Peyer's patch (tissue), 4 donors: ENCODE results near the gene BBS9. TPM values are rescaled to one million over a fixed set of nuclear protein-coding genes. Genes with fewer than 3 reads are reported as not detected.

Source experiments
- DNase-seq, 3 donors: peaks; one replicate each; pipeline ENCODE4 v3.0.0-alpha.2; 2017 to 2019
- H3K27ac ChIP-seq, 4 donors: fragments of 200-600 bp; sonication (generic); one replicate each; pipeline ENCODE4 v1.5.1; 2016 to 2019
- H3K27me3 ChIP-seq, 2 donors: fragments of 200-600 bp; sonication (generic); one replicate each; pipeline ENCODE4 v1.5.1; 2019
- H3K36me3 ChIP-seq, 3 donors: fragments of 200-600 bp; sonication (generic); one replicate each; pipeline ENCODE4 v1.5.1; 2016 to 2019
- H3K4me1 ChIP-seq, 4 donors: fragments of 200-600 bp; sonication (generic); one replicate each; pipeline ENCODE4 v1.5.1; 2016 to 2019
- H3K4me3 ChIP-seq, 4 donors: fragments of 200-600 bp; sonication (generic); 1 replicate in 3 of 4; 2 replicates in 1 of 4; pipeline ENCODE4 v1.5.1; 2016 to 2019; ENCODE audit warnings: mild to moderate bottlenecking in 1 of 4
- H3K9me3 ChIP-seq, 4 donors: fragments of 200-600 bp; sonication (generic); one replicate each; pipeline ENCODE4 v1.5.1; 2016 to 2019; ENCODE audit warnings: mild to moderate bottlenecking in 1 of 4
- CTCF ChIP-seq, 6 experiments: fragments of 450-650 bp in 4 of 6; fragments of 200-600 bp in 2 of 6; sonication (generic) in 1 of 6; IDR thresholded peaks; one replicate each; pipeline ENCODE4 v1.5.1; 2017 to 2019; ENCODE audit warnings: antibody characterized with exemption in 6 of 6, mild to moderate bottlenecking in 3 of 6, moderate library complexity in 1 of 6
- POLR2A ChIP-seq, 2 donors: fragments of 450-650 bp; IDR thresholded peaks; one replicate each; pipeline ENCODE4 v1.5.1; 2017; ENCODE audit warnings: antibody characterized with exemption in 2 of 2, mild to moderate bottlenecking in 2 of 2, moderate library complexity in 2 of 2
- total RNA-seq, 4 donors: library from RNA; depleted of rRNA; stranded (reverse); fragments of >200 nt; gene quantifications; one replicate each; pipeline ENCODE4 v1.1.0, GENCODE V29; 2016

BBS9 gene
- total RNA-seq, 4 donors from 2014 or later = 10.9 to 51.2 (median 19.4) TPM

- TF ChIP-seq POLR2A (IDR thresholded peaks at IDR 0.05) (no peak), CTCF (IDR thresholded peaks at IDR 0.05) (no peak)
- Histone ChIP-seq H3K4me3 (no peak overlapping the region), H3K36me3 (no peaks in the 10 kb centered on the region), H3K9me3 (no peaks in the 10 kb centered on the region), H3K27me3 (no peaks in the 10 kb centered on the region), H3K4me1 (no peaks in the 10 kb centered on the region), H3K27ac (no peak overlapping the region)
- no peak for DNase-seq
These were observed 425.2 kb downstream of the BBS9 start for GRCh38 chr7:33554576-33554975.

- Histone ChIP-seq H3K36me3 (no peaks in the 10 kb centered on the region), H3K4me3 (no peak overlapping the region), H3K4me1 (no peaks in the 10 kb centered on the region), H3K9me3 (no peaks in the 10 kb centered on the region), H3K27me3 (no peaks in the 10 kb centered on the region), H3K27ac (no peak overlapping the region)
- TF ChIP-seq POLR2A (IDR thresholded peaks at IDR 0.05) (no peak), CTCF (IDR thresholded peaks at IDR 0.05) (no peak)
- DNase-seq = no peak
These were observed 427.1 kb downstream of the BBS9 start for GRCh38 chr7:33556472-33556871.

GRCh38 chr7:33558549-33559323 is 429.4 kb downstream of the BBS9 start:
- Histone ChIP-seq H3K36me3 (no peaks in the 10 kb centered on the region), H3K9me3 (no peaks in the 10 kb centered on the region), H3K27ac (no peak overlapping the region), H3K4me1 (no peaks in the 10 kb centered on the region), H3K27me3 (no peaks in the 10 kb centered on the region), H3K4me3 (no peak overlapping the region)
- DNase-seq = no peak
- TF ChIP-seq POLR2A (IDR thresholded peaks at IDR 0.05) = no peak

- no peaks in the 10 kb centered on the region for H3K9me3 ChIP-seq
- TF ChIP-seq POLR2A (IDR thresholded peaks at IDR 0.05) = no peak
- no peak for TF ChIP-seq CTCF (IDR thresholded peaks at IDR 0.05)
- H3K27ac ChIP-seq = no peak overlapping the region
- no peak for DNase-seq
- H3K4me1 ChIP-seq = no peaks in the 10 kb centered on the region
- no peaks in the 10 kb centered on the region for H3K36me3 ChIP-seq
- no peaks in the 10 kb centered on the region for H3K27me3 ChIP-seq
- H3K4me3 ChIP-seq = no peak overlapping the region
These were observed 430.0 kb downstream of the BBS9 start for GRCh38 chr7:33559324-33559710.

GRCh38 chr7:33562996-33563395 is 433.6 kb downstream of the BBS9 start:
- H3K4me3 ChIP-seq = no peak overlapping the region
- TF ChIP-seq POLR2A (IDR thresholded peaks at IDR 0.05) = no peak
- TF ChIP-seq CTCF (IDR thresholded peaks at IDR 0.05) = no peak
- no peaks in the 10 kb centered on the region for H3K4me1 ChIP-seq
- no peak for DNase-seq
- H3K9me3 ChIP-seq = no peaks in the 10 kb centered on the region
- no peaks in the 10 kb centered on the region for H3K36me3 ChIP-seq
- H3K27ac ChIP-seq = no peak overlapping the region
- H3K27me3 ChIP-seq = no peaks in the 10 kb centered on the region

- no peak for DNase-seq
- no peak overlapping the region for H3K27ac ChIP-seq
- no peaks in the 10 kb centered on the region for H3K9me3 ChIP-seq
- TF ChIP-seq CTCF (IDR thresholded peaks at IDR 0.05) (no peak), POLR2A (IDR thresholded peaks at IDR 0.05) (no peak)
- H3K36me3 ChIP-seq = no peaks in the 10 kb centered on the region
- H3K4me3 ChIP-seq = no peak overlapping the region
- no peaks in the 10 kb centered on the region for H3K4me1 ChIP-seq
- H3K27me3 ChIP-seq = no peaks in the 10 kb centered on the region
These were observed 434.3 kb downstream of the BBS9 start for GRCh38 chr7:33563651-33564050.
